ENCODE results near the gene PYCARD.

DNA sequence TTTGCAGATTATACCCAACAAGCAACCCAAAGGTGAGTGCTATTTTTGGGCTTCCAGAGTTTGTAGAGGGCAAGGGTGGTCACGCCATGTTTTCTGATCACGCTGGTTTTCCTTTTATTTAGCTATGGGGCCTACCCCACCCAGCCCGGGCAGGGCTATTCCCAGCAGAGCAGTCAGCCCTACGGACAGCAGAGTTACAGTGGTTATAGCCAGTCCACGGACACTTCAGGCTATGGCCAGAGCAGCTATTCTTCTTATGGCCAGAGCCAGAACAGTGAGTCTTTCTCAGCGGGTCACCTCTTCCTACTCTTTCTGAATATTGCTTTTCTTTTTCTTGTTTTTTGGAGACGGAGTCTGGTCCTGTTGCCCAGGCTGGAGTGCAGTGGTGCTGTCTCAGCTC is 20.2 kb downstream of the PYCARD start:
- TF ChIP-seq POLR2AphosphoS5 (IDR thresholded peaks at IDR 0.05; ENCODE audit: low read depth) (no peak), SPI1 (IDR thresholded peaks at IDR 0.05; ENCODE audit: borderline replicate concordance, low read depth) (no peak), GABPA (IDR thresholded peaks at IDR 0.05; ENCODE audit: low read depth) (no peak)
- TF ChIP-seq, protein P1, sequence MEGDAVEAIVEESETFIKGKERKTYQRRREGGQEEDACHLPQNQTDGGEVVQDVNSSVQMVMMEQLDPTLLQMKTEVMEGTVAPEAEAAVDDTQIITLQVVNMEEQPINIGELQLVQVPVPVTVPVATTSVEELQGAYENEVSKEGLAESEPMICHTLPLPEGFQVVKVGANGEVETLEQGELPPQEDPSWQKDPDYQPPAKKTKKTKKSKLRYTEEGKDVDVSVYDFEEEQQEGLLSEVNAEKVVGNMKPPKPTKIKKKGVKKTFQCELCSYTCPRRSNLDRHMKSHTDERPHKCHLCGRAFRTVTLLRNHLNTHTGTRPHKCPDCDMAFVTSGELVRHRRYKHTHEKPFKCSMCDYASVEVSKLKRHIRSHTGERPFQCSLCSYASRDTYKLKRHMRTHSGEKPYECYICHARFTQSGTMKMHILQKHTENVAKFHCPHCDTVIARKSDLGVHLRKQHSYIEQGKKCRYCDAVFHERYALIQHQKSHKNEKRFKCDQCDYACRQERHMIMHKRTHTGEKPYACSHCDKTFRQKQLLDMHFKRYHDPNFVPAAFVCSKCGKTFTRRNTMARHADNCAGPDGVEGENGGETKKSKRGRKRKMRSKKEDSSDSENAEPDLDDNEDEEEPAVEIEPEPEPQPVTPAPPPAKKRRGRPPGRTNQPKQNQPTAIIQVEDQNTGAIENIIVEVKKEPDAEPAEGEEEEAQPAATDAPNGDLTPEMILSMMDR (IDR thresholded peaks at IDR 0.05; ENCODE audit: insufficient read depth, low read length): no peak
